Heart right ventricle (tissue), 16 donors: ENCODE results near the gene USP47. TPM values are rescaled to one million over a fixed set of nuclear protein-coding genes. Genes with fewer than 3 reads are reported as not detected.
A peak's percentile ranks its signal among the peaks of the same experiment; 100 is the strongest.

ENCODE experiments used
- ATAC-seq, 8 donors: fragments of 200-7000 bp; cut with Tn5 transposase; one replicate each; pipeline ENCODE4 v1.9.1; 2020; ENCODE audit warnings: mild to moderate bottlenecking in 8 of 8, moderate library complexity in 8 of 8, moderate number of reproducible peaks in 1 of 8
- DNase-seq, 2 donors: peaks; one replicate each; pipeline ENCODE4 v3.0.0-alpha.2; 2020
- H3K27ac ChIP-seq, 10 donors: fragments of 200-600 bp; sonication (generic) in 2 of 10; one replicate each; pipeline versions ENCODE4 v1.5.0 to v1.8.0; 2020 to 2022; ENCODE audit warnings: mild to moderate bottlenecking in 3 of 10
- H3K27me3 ChIP-seq, 7 donors: fragments of 200-600 bp; one replicate each; pipeline ENCODE4 v1.8.0; 2021 to 2022; ENCODE audit warnings: mild to moderate bottlenecking in 2 of 7
- H3K36me3 ChIP-seq, 9 donors: fragments of 200-600 bp; sonication (generic) in 1 of 9; one replicate each; pipeline versions ENCODE4 v1.5.0 to v1.8.0; 2020 to 2022; ENCODE audit warnings: mild to moderate bottlenecking in 2 of 9
- H3K4me1 ChIP-seq, 9 donors: fragments of 200-600 bp; sonication (generic) in 1 of 9; one replicate each; pipeline versions ENCODE4 v1.5.0 to v1.8.0; 2020 to 2022; ENCODE audit warnings: mild to moderate bottlenecking in 4 of 9
- H3K4me3 ChIP-seq, 10 donors: fragments of 200-600 bp; sonication (generic) in 2 of 10; one replicate each; pipeline versions ENCODE4 v1.5.0 to v1.8.0; 2020 to 2022; ENCODE audit warnings: mild to moderate bottlenecking in 7 of 10, moderate library complexity in 2 of 10
- H3K9me3 ChIP-seq, 11 donors: fragments of 200-600 bp in 10 of 11; sonication (generic) in 2 of 11; one replicate each; pipeline versions ENCODE4 v1.5.0 to v1.8.0; 2013 to 2022; ENCODE audit warnings: mild to moderate bottlenecking in 2 of 11, control low read depth in 1 of 11, moderate library complexity in 1 of 11
- CTCF ChIP-seq, 9 donors: fragments of 200-600 bp; sonication (generic) in 2 of 9; IDR thresholded peaks; one replicate each; pipeline versions ENCODE4 v1.5.0 to v1.8.0; 2021 to 2022; ENCODE audit warnings: antibody characterized with exemption in 9 of 9, mild to moderate bottlenecking in 5 of 9, moderate library complexity in 1 of 9
- WGBS, 2 donors: extraction: QIAGEN DNeasy Blood & Tissue Kit; methylation state at CpG; one replicate each; pipeline ENCODE4 v1.1.7; 2013; ENCODE audit warnings: inconsistent platforms in 1 of 2; 5-methylcytosine and 5-hydroxymethylcytosine counted together
- intact Hi-C, 10 donors: fragments of 100-400 bp; cut with DNase I; formaldehyde crosslinking; loops; one replicate each; pipeline versions ENCODE4 v1.11.1 to v1.14.2; 2022
- polyA plus RNA-seq, 2 donors: library from polyadenylated mRNA; stranded (reverse); fragments of 200-250 nt; gene quantifications; one replicate each; pipeline ENCODE4 v1.2.3, GENCODE V29; 2013
- total RNA-seq, 10 donors: library from RNA; stranded (reverse); fragmentation: NEBNext Ultra II Directional in 3 of 10; extraction: Animal tissue kit (Norgen Biotek cat#: 25700) in 3 of 10; gene quantifications; one replicate each; pipeline versions ENCODE4 v1.2.1 to v1.2.4, GENCODE V29; 2021 to 2023
- donor health status: Arrhythmogenic right ventricular cardiomyopathy.
- donor health status: ischemic (EF 13 %, LVEDD 7.1; RV severe dilation, severe dysfunction).
- donor health status: healthy with polysubstance abuse.
- donor health status: DM: no; HTN: yes; CAD: no.
- donor health status: DM: no; HTN: no; CAD: no.
- donor health status: ischemic (EF 25% LVEDD 6.9; RV normal size, moderate dysfunction).
- donor health status: ischemic (EF 25% LVEDD 5.7; RV mildly dilated, moderate dysfunction).
- donor health status: healthy.
- donor health status: DM: yes; HTN: yes; CAD: no.
- donor health status: Ischemic cardiomyopathy.
- donor health status: ischemic (EF 35%, LVEDD 5.7; RV mildly dilated, moderate dysfunction).
- donor health status: nonischemic (EF 11% LVEDD 7.7; RV severe dilation, severe dysfunction).
- donor health status: DM: yes; HTN: yes; CAD: no.
- donor health status: PGD.
- donor health status: ischemic (EF 29% LVEDD 5.4; RV normal size, mild dysfunction).
- donor health status: nonischemic (EF 23%, LVEDD 6.1; RV moderate dilation, normal function).

Gene USP47
- total and polyA plus RNA-seq, 12 donors: 30.5 to 56.4 (median 52.5) TPM

DNA sequence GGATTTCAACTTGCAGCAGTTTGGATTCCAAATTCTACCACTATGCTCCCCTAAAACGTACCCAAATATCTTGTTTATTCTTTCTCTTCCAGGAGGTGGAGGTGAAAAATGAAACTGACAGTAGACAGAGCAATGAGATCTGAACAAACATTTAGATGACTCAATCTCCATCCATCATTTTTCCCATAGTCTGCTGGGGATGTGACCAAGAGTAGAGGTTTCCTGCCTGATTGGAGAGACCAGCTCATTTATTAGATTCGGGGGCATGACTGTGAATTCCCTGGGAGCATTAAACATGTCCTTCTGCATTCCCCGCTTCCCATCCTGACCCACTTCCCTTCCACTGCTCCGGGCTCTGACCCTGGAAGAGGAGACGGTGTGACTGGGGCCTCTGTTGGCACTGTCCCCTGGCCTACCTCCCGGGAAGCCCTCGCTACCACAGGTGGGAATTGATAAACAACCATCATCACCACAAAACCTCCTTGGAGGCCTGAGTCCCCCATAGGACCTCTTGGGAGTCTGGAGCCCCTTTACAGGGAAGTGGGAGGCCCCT is 146.4 kb downstream of the USP47 start:
- 67 to 68% methylated on average over 7 of the region's 7 CpGs for WGBS, 2 donors
- DNase-seq (no peak), ATAC-seq (peak in 1 of 8 donors; percentile 28)
- Histone ChIP-seq H3K27me3 (no peaks in the 10 kb centered on the region), H3K36me3 (peaks cover 0 to 3% (median 0%) of the 10 kb centered on the region in 9 donors), H3K27ac (peak overlapping the region; percentile 7 to 87 (median 69)), H3K9me3 (no peaks in the 10 kb centered on the region), H3K4me3 (no peak overlapping the region), H3K4me1 (peaks cover 34 to 91% (median 73%) of the 10 kb centered on the region in 9 donors)
- intact Hi-C loops: no loop called here
- no peak for TF ChIP-seq CTCF (IDR thresholded peaks at IDR 0.05)

DNA sequence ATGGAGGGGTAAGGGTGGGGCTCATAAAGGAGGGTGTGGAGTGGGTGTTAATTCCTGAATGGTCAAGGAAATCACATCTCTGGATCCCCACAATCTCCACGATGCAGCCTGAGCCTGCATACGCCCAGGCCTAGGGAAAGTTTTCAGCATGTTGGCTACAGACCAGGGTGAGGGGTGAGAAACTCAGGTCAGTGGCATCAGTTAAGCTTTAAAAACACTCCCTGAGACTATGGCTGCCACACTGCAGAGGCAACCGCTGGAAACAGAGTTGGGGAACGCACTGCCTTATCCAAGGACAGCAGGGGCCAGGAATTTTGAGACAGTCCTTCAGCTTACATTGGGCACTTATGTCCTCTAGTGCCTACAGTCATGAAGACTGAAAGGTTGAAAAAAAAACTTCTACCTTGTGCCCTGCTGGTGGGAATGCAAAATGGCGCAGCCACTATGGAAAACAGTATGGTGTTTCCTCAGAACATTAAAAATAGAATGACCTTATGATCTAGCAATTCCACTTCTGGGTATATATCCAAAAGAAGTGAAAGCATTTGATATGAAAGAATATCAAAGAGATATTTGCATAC is 147.0 kb downstream of the USP47 start:
- intact Hi-C loops: no loop called here
- DNase-seq: no peak
- peak in 5 of 9 donors; percentile 15 to 30 (median 19) for TF ChIP-seq CTCF (IDR thresholded peaks at IDR 0.05)
- H3K4me1 ChIP-seq: peaks cover 29 to 92% (median 74%) of the 10 kb centered on the region in 9 donors
- H3K27me3 ChIP-seq: no peaks in the 10 kb centered on the region
- WGBS, 2 donors: 66 to 79% methylated on average over 5 of the region's 5 CpGs
- ATAC-seq: peak in 4 of 8 donors; percentile 4 to 41 (median 16)
- peaks cover 0 to 3% (median 0%) of the 10 kb centered on the region in 9 donors for H3K36me3 ChIP-seq
- H3K9me3 ChIP-seq: no peaks in the 10 kb centered on the region
- H3K4me3 ChIP-seq: no peak overlapping the region
- peak overlapping the region; percentile 7 to 87 (median 69) for H3K27ac ChIP-seq

GRCh38 chr11:11989774-11990744 is 148.3 kb downstream of the USP47 start:
- WGBS, 2 donors: 62 to 69% methylated on average over 8 of the region's 8 CpGs
- H3K27me3 ChIP-seq: no peaks in the 10 kb centered on the region
- ATAC-seq: no peak
- H3K36me3 ChIP-seq: peaks cover 0 to 11% (median 0%) of the 10 kb centered on the region in 9 donors
- H3K4me3 ChIP-seq: no peak overlapping the region
- H3K9me3 ChIP-seq: no peaks in the 10 kb centered on the region
- peak overlapping the region; percentile 10 to 80 (median 48) for H3K27ac ChIP-seq
- DNase-seq: no peak
- peaks cover 18 to 86% (median 69%) of the 10 kb centered on the region in 9 donors for H3K4me1 ChIP-seq
- intact Hi-C loops: no loop called here
- TF ChIP-seq CTCF (IDR thresholded peaks at IDR 0.05): no peak
